ENCODE data around the gene TSPAN18. TPM values are rescaled to one million over a fixed set of nuclear protein-coding genes. Genes with fewer than 3 reads are reported as not detected.

TSPAN18 gene
- total RNA-seq, 1 donor from 2014 or later: 2.8 TPM

- ChIA-PET CTCF (no interaction called here), POLR2A (no interaction called here)
- H3K4me3 Mint-ChIP-seq: no peak overlapping the region
- no peaks in the 10 kb centered on the region for H3K9me3 Mint-ChIP-seq
- H3K27me3 Mint-ChIP-seq: no peaks in the 10 kb centered on the region
- TF ChIP-seq CTCF (IDR thresholded peaks at IDR 0.05): no peak
- intact Hi-C loops (cut with micrococcal nuclease): no loop called here
- no peaks in the 10 kb centered on the region for H3K4me1 Mint-ChIP-seq
- ATAC-seq (ENCODE audit: low read depth): no peak
- H3K27ac Mint-ChIP-seq: no peak overlapping the region
- H3K36me3 Mint-ChIP-seq (ENCODE audit: low read depth): no peaks in the 10 kb centered on the region
- no peak for DNase-seq
Observed at GRCh38 chr11:44785856-44786607, 59.3 kb downstream of the TSPAN18 start.

- ATAC-seq (ENCODE audit: low read depth) (no peak), DNase-seq (no peak)
- Mint-ChIP-seq H3K27ac (no peak overlapping the region), H3K4me1 (no peaks in the 10 kb centered on the region), H3K36me3 (ENCODE audit: low read depth) (no peaks in the 10 kb centered on the region), H3K4me3 (no peak overlapping the region), H3K27me3 (no peaks in the 10 kb centered on the region), H3K9me3 (no peaks in the 10 kb centered on the region)
- ChIA-PET POLR2A (no interaction called here), CTCF (no interaction called here)
- TF ChIP-seq CTCF (IDR thresholded peaks at IDR 0.05): no peak
- intact Hi-C loops (cut with micrococcal nuclease): no loop called here
Observed at GRCh38 chr11:44787070-44787469, 60.3 kb downstream of the TSPAN18 start.

GRCh38 chr11:44787981-44788380, 61.2 kb downstream of the TSPAN18 start:
- Mint-ChIP-seq H3K27ac (no peak overlapping the region), H3K9me3 (no peaks in the 10 kb centered on the region), H3K4me1 (no peaks in the 10 kb centered on the region), H3K36me3 (ENCODE audit: low read depth) (no peaks in the 10 kb centered on the region), H3K27me3 (no peaks in the 10 kb centered on the region), H3K4me3 (no peak overlapping the region)
- DNase-seq (no peak), ATAC-seq (ENCODE audit: low read depth) (no peak)
- ChIA-PET CTCF (no interaction called here), POLR2A (no interaction called here)
- no peak for TF ChIP-seq CTCF (IDR thresholded peaks at IDR 0.05)
- intact Hi-C loops (cut with micrococcal nuclease): no loop called here

- Mint-ChIP-seq H3K4me3 (no peak overlapping the region), H3K27me3 (no peaks in the 10 kb centered on the region), H3K9me3 (no peaks in the 10 kb centered on the region), H3K36me3 (ENCODE audit: low read depth) (no peaks in the 10 kb centered on the region), H3K4me1 (no peaks in the 10 kb centered on the region), H3K27ac (no peak overlapping the region)
- no peak for DNase-seq
- TF ChIP-seq CTCF (IDR thresholded peaks at IDR 0.05): no peak
- CTCF ChIA-PET: interaction anchor here (0.8 kb wide), 1 partner anchor 12 kb away, joined by 3 read pairs; no protein-coding TSS in a partner anchor
- ATAC-seq (ENCODE audit: low read depth): no peak
- intact Hi-C loops (cut with micrococcal nuclease): no loop called here
- POLR2A ChIA-PET: no interaction called here
Observed at GRCh38 chr11:44788536-44789261, 61.9 kb downstream of the TSPAN18 start.

- Mint-ChIP-seq H3K36me3 (ENCODE audit: low read depth) (no peaks in the 10 kb centered on the region), H3K27me3 (no peaks in the 10 kb centered on the region), H3K9me3 (no peaks in the 10 kb centered on the region), H3K4me3 (no peak overlapping the region), H3K27ac (no peak overlapping the region), H3K4me1 (no peaks in the 10 kb centered on the region)
- no peak for TF ChIP-seq CTCF (IDR thresholded peaks at IDR 0.05)
- no peak for ATAC-seq (ENCODE audit: low read depth)
- no peak for DNase-seq
- ChIA-PET POLR2A (no interaction called here), CTCF (interaction anchor here (0.8 kb wide), 1 partner anchor 13 kb away, joined by 3 read pairs; no protein-coding TSS in a partner anchor)
- intact Hi-C loops (cut with micrococcal nuclease): no loop called here
Observed at GRCh38 chr11:44789496-44789895, 62.7 kb downstream of the TSPAN18 start.
